Thoracic aorta (tissue), 2 donors: ENCODE results near the gene DCAF15. TPM values are rescaled to one million over a fixed set of nuclear protein-coding genes. Genes with fewer than 3 reads are reported as not detected.
"Not testable (repeated sequence)": the region's sequence is repeated elsewhere in the genome, so short reads cannot be mapped to it uniquely, and the experiment has no call there.

Experiments
- ATAC-seq: fragments of 150-250 bp; one replicate; pipeline ENCODE4 v1.8.0; 2017; ENCODE audit warnings: low read depth; ENCODE audit not compliant: insufficient number of reproducible peaks, low FRiP score
- DNase-seq: peaks from one replicate; pipeline ENCODE4 v3.0.0-alpha.2; 2020; ENCODE audit warnings: low spot score
- H3K27ac ChIP-seq, 2 donors: fragments of 200-600 bp; sonication (generic); 1 replicate in 1 of 2; 2 replicates in 1 of 2; pipeline ENCODE4 v1.5.1; 2016; ENCODE audit warnings: mild to moderate bottlenecking in 2 of 2, moderate library complexity in 2 of 2
- H3K27me3 ChIP-seq: fragments of 200-600 bp; sonication (generic); replicated peaks from 2 replicates; pipeline ENCODE4 v1.6.0; 2016; ENCODE audit warnings: mild to moderate bottlenecking; ENCODE audit not compliant: insufficient read depth
- H3K36me3 ChIP-seq: fragments of 200-600 bp; sonication (generic); one replicate; pipeline ENCODE4 v1.5.1; 2016
- H3K4me1 ChIP-seq, 2 donors: fragments of 200-600 bp; sonication (generic); 1 replicate in 1 of 2; 2 replicates in 1 of 2; pipeline versions ENCODE4 v1.5.1 to v1.6.0; 2016; ENCODE audit warnings: low read depth in 2 of 2, mild to moderate bottlenecking in 1 of 2; ENCODE audit not compliant: control insufficient read depth in 1 of 2
- H3K4me3 ChIP-seq: fragments of 200-600 bp; sonication (generic); 2 replicates; pipeline ENCODE4 v1.5.1; 2016; ENCODE audit warnings: mild to moderate bottlenecking
- H3K9me3 ChIP-seq: fragments of 200-600 bp; sonication (generic); 2 replicates; pipeline ENCODE4 v1.5.1; 2016
- total RNA-seq, 2 donors: library from RNA; depleted of rRNA; stranded (reverse); fragments of >200 nt; gene quantifications; one replicate each; pipeline versions ENCODE4 v1.1.0 to v1.2.3, GENCODE V29; 2016
- TF ChIP-seq, protein P1 (sequence below): fragments of 200-600 bp; sonication (generic); IDR thresholded peaks from one replicate; pipeline ENCODE4 v1.5.1; 2019; ENCODE audit warnings: antibody characterized with exemption

Gene DCAF15
- total RNA-seq, 2 donors from 2014 or later, result 12.6 to 31.4 TPM

DNA sequence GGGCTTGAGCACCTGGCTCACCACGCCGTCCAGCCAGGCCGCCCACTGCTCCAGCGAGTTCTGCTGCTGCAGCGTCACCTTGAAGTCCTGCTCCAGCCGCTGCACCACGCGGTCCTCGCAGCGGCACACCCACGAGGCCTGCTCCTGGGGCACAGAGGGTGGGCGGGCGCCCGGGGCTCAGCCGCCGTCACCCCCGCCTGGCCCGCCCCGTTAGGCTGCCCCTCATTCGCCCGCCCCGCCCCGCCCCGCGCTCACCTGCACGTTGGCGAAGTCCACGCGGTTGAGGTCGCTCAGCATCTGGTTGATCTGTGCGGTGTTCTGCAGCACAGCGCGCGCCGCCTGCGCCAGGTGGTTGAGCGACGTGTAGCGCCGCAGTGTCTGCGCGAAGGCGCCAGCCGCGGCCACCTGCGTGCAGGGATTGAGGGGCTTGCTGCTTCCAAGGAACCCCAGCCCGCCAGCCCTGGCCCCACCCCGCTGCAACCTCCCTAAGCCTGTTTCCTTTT, 11.3 kb downstream of the DCAF15 start:
- Histone ChIP-seq H3K27me3 (no peaks in the 10 kb centered on the region), H3K36me3 (peaks cover 45% of the 10 kb centered on the region), H3K27ac (no peak overlapping the region), H3K4me3 (no peak overlapping the region), H3K9me3 (no peaks in the 10 kb centered on the region), H3K4me1 (no peaks in the 10 kb centered on the region)
- ATAC-seq (no peak), DNase-seq (no peak)
- TF ChIP-seq, protein P1, sequence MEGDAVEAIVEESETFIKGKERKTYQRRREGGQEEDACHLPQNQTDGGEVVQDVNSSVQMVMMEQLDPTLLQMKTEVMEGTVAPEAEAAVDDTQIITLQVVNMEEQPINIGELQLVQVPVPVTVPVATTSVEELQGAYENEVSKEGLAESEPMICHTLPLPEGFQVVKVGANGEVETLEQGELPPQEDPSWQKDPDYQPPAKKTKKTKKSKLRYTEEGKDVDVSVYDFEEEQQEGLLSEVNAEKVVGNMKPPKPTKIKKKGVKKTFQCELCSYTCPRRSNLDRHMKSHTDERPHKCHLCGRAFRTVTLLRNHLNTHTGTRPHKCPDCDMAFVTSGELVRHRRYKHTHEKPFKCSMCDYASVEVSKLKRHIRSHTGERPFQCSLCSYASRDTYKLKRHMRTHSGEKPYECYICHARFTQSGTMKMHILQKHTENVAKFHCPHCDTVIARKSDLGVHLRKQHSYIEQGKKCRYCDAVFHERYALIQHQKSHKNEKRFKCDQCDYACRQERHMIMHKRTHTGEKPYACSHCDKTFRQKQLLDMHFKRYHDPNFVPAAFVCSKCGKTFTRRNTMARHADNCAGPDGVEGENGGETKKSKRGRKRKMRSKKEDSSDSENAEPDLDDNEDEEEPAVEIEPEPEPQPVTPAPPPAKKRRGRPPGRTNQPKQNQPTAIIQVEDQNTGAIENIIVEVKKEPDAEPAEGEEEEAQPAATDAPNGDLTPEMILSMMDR, result no peak

DNA sequence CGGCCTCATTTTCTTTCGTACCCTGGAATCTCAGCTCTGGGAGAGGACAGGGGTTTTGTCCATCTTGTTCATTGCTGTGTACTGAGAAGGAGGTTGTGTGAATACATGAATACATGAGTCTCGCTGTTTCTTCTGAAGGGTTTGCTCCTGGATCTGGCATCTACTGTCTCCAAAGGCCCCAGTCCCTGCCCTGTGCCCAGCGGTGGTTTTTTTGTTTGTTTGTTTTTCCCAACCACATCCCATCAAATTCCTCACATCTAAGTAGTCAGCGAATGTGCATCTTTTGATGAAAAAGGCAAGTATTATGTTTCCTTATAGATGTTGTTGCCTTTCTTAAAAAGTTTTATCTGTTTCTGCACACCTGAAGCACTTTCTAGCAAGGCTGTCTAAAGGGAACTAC, 12.5 kb downstream of the DCAF15 start:
- TF ChIP-seq, protein P1, result no peak
- ATAC-seq (no peak), DNase-seq (no peak)
- Histone ChIP-seq H3K4me3 (no peak overlapping the region), H3K27ac (no peak overlapping the region), H3K27me3 (no peaks in the 10 kb centered on the region), H3K36me3 (peaks cover 45% of the 10 kb centered on the region), H3K9me3 (no peaks in the 10 kb centered on the region), H3K4me1 (no peaks in the 10 kb centered on the region)

DNA sequence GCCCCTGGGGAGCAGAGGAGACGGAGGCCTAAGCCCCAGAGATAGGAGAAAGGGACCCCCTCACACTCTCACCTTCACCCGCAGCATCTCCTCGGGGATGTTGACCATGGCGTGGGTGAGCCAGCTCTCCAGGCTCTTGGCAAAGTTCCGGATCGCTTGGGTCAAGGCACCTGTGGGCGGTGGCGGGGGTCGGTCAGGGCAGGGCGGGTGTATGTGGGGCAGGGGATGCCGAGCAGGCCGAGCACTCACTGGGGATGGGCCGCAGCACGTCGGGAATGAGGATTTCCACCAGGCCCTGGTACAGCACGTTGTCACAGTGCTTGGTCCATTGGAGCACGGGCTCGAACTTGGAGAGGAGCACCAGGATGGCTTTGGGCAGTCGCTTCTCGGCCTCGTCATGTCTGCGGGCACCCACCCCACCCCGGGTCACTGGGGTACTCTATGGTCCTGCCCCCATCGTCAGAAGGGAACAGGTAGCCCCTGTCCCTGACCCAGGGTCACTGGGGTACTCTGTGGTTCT, 13.1 kb downstream of the DCAF15 start:
- ATAC-seq, result no peak
- TF ChIP-seq, protein P1, result no peak

GRCh38 chr19:13965926-13966683, 13.8 kb downstream of the DCAF15 start:
- Histone ChIP-seq H3K27ac (no peak overlapping the region), H3K4me3 (no peak overlapping the region), H3K36me3 (peaks cover 39% of the 10 kb centered on the region), H3K27me3 (no peaks in the 10 kb centered on the region), H3K4me1 (no peaks in the 10 kb centered on the region), H3K9me3 (no peaks in the 10 kb centered on the region)
- DNase-seq, result no peak
- no peak for ATAC-seq
- TF ChIP-seq, protein P1, result no peak

More for the DNA sequence above, 13.1 kb downstream of the DCAF15 start:
- Histone ChIP-seq H3K36me3 (peaks cover 44% of the 10 kb centered on the region), H3K27ac (no peak overlapping the region), H3K4me1 (no peaks in the 10 kb centered on the region), H3K4me3 (no peak overlapping the region), H3K9me3 (no peaks in the 10 kb centered on the region), H3K27me3 (no peaks in the 10 kb centered on the region)
- DNase-seq, result no peak

- no peaks in the 10 kb centered on the region for H3K4me1 ChIP-seq
- no peak overlapping the region for H3K4me3 ChIP-seq
- no peaks in the 10 kb centered on the region for H3K27me3 ChIP-seq
- H3K27ac ChIP-seq, result no peak overlapping the region
- H3K36me3 ChIP-seq, result peaks cover 39% of the 10 kb centered on the region
- DNase-seq (no peak), ATAC-seq (no peak)
- TF ChIP-seq, protein P1, result no peak
- H3K9me3 ChIP-seq, result no peaks in the 10 kb centered on the region
Measured at GRCh38 chr19:13966684-13967128, 14.4 kb downstream of the DCAF15 start.

DNA sequence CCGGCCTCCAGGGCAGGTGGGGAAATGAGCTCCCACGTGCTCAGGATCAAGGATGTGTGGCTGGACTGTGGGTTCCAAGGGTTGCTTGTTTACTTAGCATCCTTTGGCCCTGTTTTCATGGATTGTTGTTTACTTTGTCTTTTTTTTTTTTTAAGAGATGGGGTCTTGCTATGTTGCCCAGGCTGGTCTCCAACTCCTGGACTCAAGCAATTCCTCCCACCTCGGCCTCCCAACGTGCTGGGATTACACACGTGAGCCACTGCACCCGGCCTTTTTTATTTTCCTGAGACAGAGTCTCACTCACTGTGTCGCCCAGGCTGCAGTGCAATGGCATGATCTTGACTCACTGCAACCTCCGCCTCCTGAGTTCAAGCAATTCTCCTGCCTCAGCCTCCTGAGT, 14.9 kb downstream of the DCAF15 start:
- H3K9me3 ChIP-seq, H3K4me3 ChIP-seq, H3K4me1 ChIP-seq, DNase-seq, ATAC-seq, H3K27ac ChIP-seq, H3K27me3 ChIP-seq: not testable (repeated sequence)
- H3K36me3 ChIP-seq, result peaks cover 39% of the 10 kb centered on the region
